ENCODE measurements around the gene TCF7L1. TPM values are rescaled to one million over a fixed set of nuclear protein-coding genes. Genes with fewer than 3 reads are reported as not detected.
A peak's percentile ranks its signal among the peaks of the same experiment; 100 is the strongest.

The TCF7L1 gene
- total and polyA plus RNA-seq, 2 of the 13 experiments (the other 11 are each of a cell fraction or from before 2014, with no cell fraction given) = 0.04 to 0.15 TPM

GRCh38 chr2:85327822-85328617 lies 194.8 kb downstream of the TCF7L1 start, which contains the start of gene TGOLN2 (continued):
- TF ChIP-seq TAF1 (CRISPR knock-in tag; IDR thresholded peaks at IDR 0.05) = peak; percentile 97
- no peak for TF ChIP-seq EZH2 (conservative IDR thresholded peaks at IDR 0.05; ENCODE audit: low read depth, low read length)
- peak; percentile 89 for TF ChIP-seq MED1 (CRISPR knock-in tag; IDR thresholded peaks at IDR 0.05)
- TF ChIP-seq SATB2 (CRISPR knock-in tag; IDR thresholded peaks at IDR 0.05) = peak; percentile 94
- TF ChIP-seq MLXIP (CRISPR knock-in tag; IDR thresholded peaks at IDR 0.05; ENCODE audit: borderline replicate concordance) = peak; percentile 72; the same call in 1 of the 2 replicates
- 0 out of 2 replicates have a peak, but pooled peaks have one; percentile 50 for TF ChIP-seq ZMYM2 (CRISPR knock-in tag; IDR thresholded peaks at IDR 0.05)
- no peak for TF ChIP-seq PRPF4 (IDR thresholded peaks at IDR 0.05; ENCODE audit: low read depth, low read length, poor library complexity, severe bottlenecking)
- TF ChIP-seq SCMH1 (CRISPR knock-in tag; IDR thresholded peaks at IDR 0.05; ENCODE audit: borderline replicate concordance) = no peak
- TF ChIP-seq ZNF292 (CRISPR knock-in tag; IDR thresholded peaks at IDR 0.05; ENCODE audit: borderline replicate concordance, low read depth) = peak; percentile 92; the same call in 1 of the 2 replicates
- TF ChIP-seq KAT2B (IDR thresholded peaks at IDR 0.05; ENCODE audit: borderline replicate concordance, low read depth, low read length) = no peak
- TF ChIP-seq HIVEP1 (CRISPR knock-in tag; IDR thresholded peaks at IDR 0.05) = peak; percentile 84
- peak; percentile 97 for TF ChIP-seq HOXA3 (CRISPR knock-in tag; IDR thresholded peaks at IDR 0.05)
- peak; percentile 95 for TF ChIP-seq ZNF883 (CRISPR knock-in tag; IDR thresholded peaks at IDR 0.05; ENCODE audit: not compliant biosample characterization)
- peak; percentile 74; the same call in 1 of the 2 replicates for TF ChIP-seq RFXANK (CRISPR knock-in tag; IDR thresholded peaks at IDR 0.05)
- no peak for TF ChIP-seq NFATC3 (CRISPR knock-in tag; IDR thresholded peaks at IDR 0.05)
- 0 out of 2 replicates have a peak, but pooled peaks have one; percentile 64 for TF ChIP-seq NCOA1 (CRISPR knock-in tag; IDR thresholded peaks at IDR 0.05)
- TF ChIP-seq ZNF512B (CRISPR knock-in tag; IDR thresholded peaks at IDR 0.05; ENCODE audit: borderline replicate concordance) = no peak
- TF ChIP-seq CBX1 (IDR thresholded peaks at IDR 0.05; ENCODE audit: low read depth) = peak; percentile 79
- peak; percentile 94 for TF ChIP-seq GTF3A (CRISPR knock-in tag; conservative IDR thresholded peaks at IDR 0.05)
- peak; percentile 97; the same call in 1 of the 2 replicates for TF ChIP-seq MTA1 (CRISPR knock-in tag; IDR thresholded peaks at IDR 0.05; ENCODE audit: borderline replicate concordance)
- TF ChIP-seq ZSCAN12 (CRISPR knock-in tag; IDR thresholded peaks at IDR 0.05) = peak; percentile 97
- 0 out of 2 replicates have a peak, but pooled peaks have one; percentile 22 for TF ChIP-seq ZNF12 (CRISPR knock-in tag; IDR thresholded peaks at IDR 0.05)
- peak; percentile 99; the same call in 1 of the 2 replicates for TF ChIP-seq ZNF510 (CRISPR knock-in tag; IDR thresholded peaks at IDR 0.05; ENCODE audit: low read depth)
- peak; percentile 93 for TF ChIP-seq ZNF329 (CRISPR knock-in tag; IDR thresholded peaks at IDR 0.05; ENCODE audit: low read depth)

All from HepG2 (cell line).